ENCODE measurements around the gene SCAMP2. TPM values are rescaled to one million over a fixed set of nuclear protein-coding genes. Genes with fewer than 3 reads are reported as not detected.

SCAMP2 gene
- polyA plus RNA-seq, 1 donor from 2014 or later = 4.5 TPM

GRCh38 chr15:74812533-74812932 is 60.6 kb downstream of the SCAMP2 start, which contains the start of gene LMAN1L:
LMAN1L (plus strand) TSS chr15:74812835; CDS start chr15:74812855, 20 bp downstream.
- Histone ChIP-seq H3K27ac (ENCODE audit: low read length) (no peak within 1 kb of the TSS), H3K27me3 (ENCODE audit: insufficient read depth, low read depth, low read length) (no peaks in the 10 kb centered on the region), H3K36me3 (ENCODE audit: insufficient read depth, low read length) (no peaks in the 10 kb centered on the region), H4K20me1 (ENCODE audit: insufficient read depth) (no peaks in the 10 kb centered on the region), H3K9me3 (ENCODE audit: low read length) (no peaks in the 10 kb centered on the region), H3K4me2 (ENCODE audit: low read length) (no peak within 1 kb of the TSS), H2AFZ (ENCODE audit: low read depth, low read length) (no peak within 1 kb of the TSS), H3K9me2 (ENCODE audit: insufficient read depth, low read length) (no peaks in the 10 kb centered on the region), H3K79me2 (replicated peaks; ENCODE audit: insufficient read depth, low read length) (no peaks in the 10 kb centered on the region), H3F3A (ENCODE audit: insufficient read depth, low read length, poor library complexity, severe bottlenecking) (no peaks in the 10 kb centered on the region), H3K9ac (ENCODE audit: low read length) (no peak within 1 kb of the TSS), H3K4me3 (ENCODE audit: low read length) (no peak within 1 kb of the TSS)
- TF ChIP-seq POLR2AphosphoS5 (IDR thresholded peaks at IDR 0.05) (no peak), SMC3 (conservative IDR thresholded peaks at IDR 0.05; ENCODE audit: poor library complexity) (no peak), RAD21 (conservative IDR thresholded peaks at IDR 0.05) (no peak), REST (IDR thresholded peaks at IDR 0.05; ENCODE audit: borderline replicate concordance) (no peak), EZH2 (IDR thresholded peaks at IDR 0.05; ENCODE audit: borderline replicate concordance, insufficient read depth, low read length, poor library complexity, severe bottlenecking) (no peak), MXI1 (conservative IDR thresholded peaks at IDR 0.05; ENCODE audit: poor library complexity, severe bottlenecking) (no peak), TAF1 (IDR thresholded peaks at IDR 0.05; ENCODE audit: low read depth) (no peak), EP300 (conservative IDR thresholded peaks at IDR 0.05; ENCODE audit: poor library complexity, severe bottlenecking) (no peak)
- TF ChIP-seq, protein P1, sequence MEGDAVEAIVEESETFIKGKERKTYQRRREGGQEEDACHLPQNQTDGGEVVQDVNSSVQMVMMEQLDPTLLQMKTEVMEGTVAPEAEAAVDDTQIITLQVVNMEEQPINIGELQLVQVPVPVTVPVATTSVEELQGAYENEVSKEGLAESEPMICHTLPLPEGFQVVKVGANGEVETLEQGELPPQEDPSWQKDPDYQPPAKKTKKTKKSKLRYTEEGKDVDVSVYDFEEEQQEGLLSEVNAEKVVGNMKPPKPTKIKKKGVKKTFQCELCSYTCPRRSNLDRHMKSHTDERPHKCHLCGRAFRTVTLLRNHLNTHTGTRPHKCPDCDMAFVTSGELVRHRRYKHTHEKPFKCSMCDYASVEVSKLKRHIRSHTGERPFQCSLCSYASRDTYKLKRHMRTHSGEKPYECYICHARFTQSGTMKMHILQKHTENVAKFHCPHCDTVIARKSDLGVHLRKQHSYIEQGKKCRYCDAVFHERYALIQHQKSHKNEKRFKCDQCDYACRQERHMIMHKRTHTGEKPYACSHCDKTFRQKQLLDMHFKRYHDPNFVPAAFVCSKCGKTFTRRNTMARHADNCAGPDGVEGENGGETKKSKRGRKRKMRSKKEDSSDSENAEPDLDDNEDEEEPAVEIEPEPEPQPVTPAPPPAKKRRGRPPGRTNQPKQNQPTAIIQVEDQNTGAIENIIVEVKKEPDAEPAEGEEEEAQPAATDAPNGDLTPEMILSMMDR (IDR thresholded peaks at IDR 0.05; ENCODE audit: poor library complexity, severe bottlenecking) = no peak

GRCh38 chr15:74809956-74810355 is 63.2 kb downstream of the SCAMP2 start:
- Histone ChIP-seq H3K79me2 (replicated peaks; ENCODE audit: insufficient read depth, low read length) (no peaks in the 10 kb centered on the region), H3K27me3 (ENCODE audit: insufficient read depth, low read depth, low read length) (no peaks in the 10 kb centered on the region), H3K27ac (ENCODE audit: low read length) (no peak overlapping the region), H3K9ac (ENCODE audit: low read length) (no peak overlapping the region), H3F3A (ENCODE audit: insufficient read depth, low read length, poor library complexity, severe bottlenecking) (no peaks in the 10 kb centered on the region), H3K9me3 (ENCODE audit: low read length) (no peaks in the 10 kb centered on the region), H3K9me2 (ENCODE audit: insufficient read depth, low read length) (no peaks in the 10 kb centered on the region), H3K4me3 (ENCODE audit: low read length) (no peak overlapping the region), H3K4me2 (ENCODE audit: low read length) (no peak overlapping the region), H4K20me1 (ENCODE audit: insufficient read depth) (no peaks in the 10 kb centered on the region), H3K36me3 (ENCODE audit: insufficient read depth, low read length) (no peaks in the 10 kb centered on the region), H2AFZ (ENCODE audit: low read depth, low read length) (no peak overlapping the region)
- no peak for TF ChIP-seq MXI1 (conservative IDR thresholded peaks at IDR 0.05; ENCODE audit: poor library complexity, severe bottlenecking)
- no peak for TF ChIP-seq RAD21 (conservative IDR thresholded peaks at IDR 0.05)

GRCh38 chr15:74809242-74809641 is 63.9 kb downstream of the SCAMP2 start:
- no peak for TF ChIP-seq EZH2 (IDR thresholded peaks at IDR 0.05; ENCODE audit: borderline replicate concordance, insufficient read depth, low read length, poor library complexity, severe bottlenecking)
- no peak for TF ChIP-seq POLR2AphosphoS5 (IDR thresholded peaks at IDR 0.05)
- no peak for TF ChIP-seq MXI1 (conservative IDR thresholded peaks at IDR 0.05; ENCODE audit: poor library complexity, severe bottlenecking)
- TF ChIP-seq SMC3 (conservative IDR thresholded peaks at IDR 0.05; ENCODE audit: poor library complexity) = no peak
- TF ChIP-seq EP300 (conservative IDR thresholded peaks at IDR 0.05; ENCODE audit: poor library complexity, severe bottlenecking) = no peak
- no peak for TF ChIP-seq RAD21 (conservative IDR thresholded peaks at IDR 0.05)
- no peak for TF ChIP-seq TAF1 (IDR thresholded peaks at IDR 0.05; ENCODE audit: low read depth)
- TF ChIP-seq, protein P1 (IDR thresholded peaks at IDR 0.05; ENCODE audit: poor library complexity, severe bottlenecking) = no peak
- TF ChIP-seq REST (IDR thresholded peaks at IDR 0.05; ENCODE audit: borderline replicate concordance) = no peak
- Histone ChIP-seq H3F3A (ENCODE audit: insufficient read depth, low read length, poor library complexity, severe bottlenecking) (no peaks in the 10 kb centered on the region), H3K27ac (ENCODE audit: low read length) (no peak overlapping the region), H3K27me3 (ENCODE audit: insufficient read depth, low read depth, low read length) (no peaks in the 10 kb centered on the region), H3K9me2 (ENCODE audit: insufficient read depth, low read length) (no peaks in the 10 kb centered on the region), H3K36me3 (ENCODE audit: insufficient read depth, low read length) (no peaks in the 10 kb centered on the region), H3K4me2 (ENCODE audit: low read length) (no peak overlapping the region), H4K20me1 (ENCODE audit: insufficient read depth) (no peaks in the 10 kb centered on the region), H3K9ac (ENCODE audit: low read length) (no peak overlapping the region), H3K79me2 (replicated peaks; ENCODE audit: insufficient read depth, low read length) (no peaks in the 10 kb centered on the region), H3K4me3 (ENCODE audit: low read length) (no peak overlapping the region), H2AFZ (ENCODE audit: low read depth, low read length) (no peak overlapping the region), H3K9me3 (ENCODE audit: low read length) (no peaks in the 10 kb centered on the region)
